Neural progenitor cell (in vitro differentiated cells): ENCODE measurements around the gene PSMG4. TPM values are rescaled to one million over a fixed set of nuclear protein-coding genes. Genes with fewer than 3 reads are reported as not detected.
A peak's percentile ranks its signal among the peaks of the same experiment; 100 is the strongest.
"Not testable (repeated sequence)": the region's sequence is repeated elsewhere in the genome, so short reads cannot be mapped to it uniquely, and the experiment has no call there.

Experiments used
- DNase-seq: peaks from one replicate; pipeline ENCODE4 v3.0.0-alpha.2; 2016; ENCODE audit warnings: low spot score
- H2AFZ ChIP-seq: fragments of 200-600 bp; sonication (generic); replicated peaks from 2 replicates; pipeline ENCODE4 v1.6.1; 2016; ENCODE audit warnings: antibody characterized with exemption
- H3F3A ChIP-seq: fragments of 200-600 bp; sonication (generic); 2 replicates; pipeline ENCODE4 v1.6.1; 2016; ENCODE audit warnings: antibody characterized with exemption, low read depth
- H3K27ac ChIP-seq: fragments of 200-600 bp; sonication (generic); 2 replicates; pipeline ENCODE4 v1.5.1; 2016; ENCODE audit warnings: mild to moderate bottlenecking
- H3K27me3 ChIP-seq: fragments of 200-600 bp; sonication (generic); 2 replicates; pipeline ENCODE4 v1.6.1; 2016; ENCODE audit warnings: mild to moderate bottlenecking, moderate library complexity
- H3K36me3 ChIP-seq: fragments of 200-600 bp; sonication (generic); 2 replicates; pipeline ENCODE4 v1.5.1; 2016
- H3K4me1 ChIP-seq: fragments of 200-600 bp; sonication (generic); 2 replicates; pipeline ENCODE4 v1.6.1; 2016; ENCODE audit warnings: mixed run types
- H3K4me2 ChIP-seq: fragments of 200-600 bp; sonication (generic); 2 replicates; pipeline ENCODE4 v1.6.1; 2016
- H3K4me3 ChIP-seq: fragments of 200-600 bp; sonication (generic); 2 replicates; pipeline ENCODE4 v1.5.1; 2016
- H3K79me2 ChIP-seq: fragments of 200-600 bp; sonication (generic); 2 replicates; pipeline ENCODE4 v1.6.1; 2016; ENCODE audit warnings: low read depth
- H3K9ac ChIP-seq: fragments of 200-600 bp; sonication (generic); 2 replicates; pipeline ENCODE4 v1.6.1; 2016
- H3K9me3 ChIP-seq: fragments of 200-600 bp; sonication (generic); 2 replicates; pipeline ENCODE4 v1.5.1; 2016; ENCODE audit warnings: low read depth
- H4K20me1 ChIP-seq: fragments of 200-600 bp; sonication (generic); 2 replicates; pipeline ENCODE4 v1.6.1; 2016; ENCODE audit warnings: low read depth
- H3K27ac Mint-ChIP-seq: 3 replicates; pipeline ENCODE4 v1.8.0; 2021; ENCODE audit warnings: mixed read lengths
- H3K27me3 Mint-ChIP-seq: 2 replicates; pipeline ENCODE4 v1.8.0; 2022; ENCODE audit warnings: low read depth, mild to moderate bottlenecking, inconsistent platforms, moderate library complexity, mixed read lengths; ENCODE audit not compliant: insufficient read depth
- H3K36me3 Mint-ChIP-seq: 3 replicates; pipeline ENCODE4 v1.8.0; 2021; ENCODE audit warnings: mixed read lengths
- H3K4me1 Mint-ChIP-seq: 3 replicates; pipeline ENCODE4 v1.8.0; 2021; ENCODE audit warnings: mixed read lengths
- H3K4me3 Mint-ChIP-seq: 3 replicates; pipeline ENCODE4 v1.8.0; 2021; ENCODE audit warnings: mild to moderate bottlenecking, moderate library complexity, mixed read lengths
- H3K9me3 Mint-ChIP-seq: 3 replicates; pipeline ENCODE4 v1.8.0; 2020; ENCODE audit warnings: mixed read lengths
- CTCF ChIP-seq: fragments of 200-600 bp; sonication (generic); IDR thresholded peaks from 2 replicates; pipeline ENCODE4 v1.5.1; 2017; ENCODE audit warnings: antibody characterized with exemption, mild to moderate bottlenecking
- EZH2 ChIP-seq: fragments of 200-600 bp; sonication (generic); IDR thresholded peaks from 2 replicates; pipeline ENCODE4 v1.6.1; 2017; ENCODE audit warnings: antibody characterized with exemption, mild to moderate bottlenecking, moderate library complexity
- EZH2phosphoT487 ChIP-seq: fragments of 200-600 bp; sonication (generic); IDR thresholded peaks from 2 replicates; pipeline ENCODE4 v1.6.1; 2017; ENCODE audit warnings: antibody characterized with exemption
- total RNA-seq: library from RNA; depleted of rRNA; stranded (reverse); fragments of >200 nt; gene quantifications from 2 replicates; pipeline ENCODE4 v1.2.3, GENCODE V29; 2015; ENCODE audit warnings: low replicate concordance

Gene PSMG4
- total RNA-seq, 1 donor from 2014 or later: 15.2 TPM

DNA sequence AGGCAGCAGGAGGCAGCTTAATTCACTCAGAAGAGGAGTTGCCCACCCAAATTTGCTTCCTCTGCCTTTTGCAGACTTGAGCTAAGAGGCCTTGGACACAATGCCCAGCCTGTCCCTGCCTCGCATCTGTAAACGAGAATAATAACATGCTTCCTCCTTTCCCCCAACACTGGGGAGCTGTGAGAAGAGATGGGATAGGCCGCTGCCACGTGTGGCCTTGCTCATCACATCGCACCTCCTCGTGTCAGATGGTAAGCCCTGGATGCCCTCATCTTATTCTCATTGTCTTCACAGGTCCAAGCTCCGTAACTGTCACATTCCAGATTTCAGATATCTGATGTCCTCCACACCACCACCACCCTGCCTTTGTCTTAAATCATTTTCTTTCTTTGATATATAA lies 18.2 kb upstream of the PSMG4 start:
- H3K27ac Mint-ChIP-seq: no peak overlapping the region
- H3K9me3 Mint-ChIP-seq: no peaks in the 10 kb centered on the region
- no peak overlapping the region for H3K4me3 ChIP-seq
- H3K36me3 ChIP-seq: no peaks in the 10 kb centered on the region
- H3K4me2 ChIP-seq: no peak overlapping the region
- H4K20me1 ChIP-seq: no peaks in the 10 kb centered on the region
- no peak overlapping the region for H3K9ac ChIP-seq
- H3F3A ChIP-seq: peaks cover 16% of the 10 kb centered on the region
- no peak overlapping the region for H3K27ac ChIP-seq
- TF ChIP-seq EZH2 (no peak), EZH2phosphoT487 (no peak)
- H3K79me2 ChIP-seq: no peaks in the 10 kb centered on the region
- no peaks in the 10 kb centered on the region for H3K27me3 ChIP-seq
- H3K9me3 ChIP-seq: no peaks in the 10 kb centered on the region
- no peak for DNase-seq
- peaks cover 40% of the 10 kb centered on the region for H3K36me3 Mint-ChIP-seq
- peaks cover 43% of the 10 kb centered on the region for H3K4me1 Mint-ChIP-seq
- H3K4me3 Mint-ChIP-seq: peak overlapping the region; percentile 34
- peaks cover 11% of the 10 kb centered on the region for H3K4me1 ChIP-seq
- H3K27me3 Mint-ChIP-seq: peaks cover 6% of the 10 kb centered on the region
- H2AFZ ChIP-seq: no peak overlapping the region

GRCh38 chr6:3241745-3242144 lies 17.0 kb upstream of the PSMG4 start:
- H3K4me3 Mint-ChIP-seq, H3K79me2 ChIP-seq, H4K20me1 ChIP-seq, H3K4me2 ChIP-seq, H3K27ac Mint-ChIP-seq, H3K27me3 ChIP-seq, H3K36me3 ChIP-seq, H3K4me3 ChIP-seq, H3K27ac ChIP-seq, DNase-seq, H3K9ac ChIP-seq, H3K9me3 ChIP-seq, H3K9me3 Mint-ChIP-seq, H3K27me3 Mint-ChIP-seq, H2AFZ ChIP-seq: not testable (repeated sequence)
- Histone ChIP-seq H3F3A (peaks cover 16% of the 10 kb centered on the region), H3K4me1 (peaks cover 11% of the 10 kb centered on the region)
- Mint-ChIP-seq H3K36me3 (peaks cover 38% of the 10 kb centered on the region), H3K4me1 (peaks cover 41% of the 10 kb centered on the region)

- H3K4me1 ChIP-seq: peaks cover 16% of the 10 kb centered on the region
- H3K9ac ChIP-seq: no peak overlapping the region
- H3K9me3 Mint-ChIP-seq: no peaks in the 10 kb centered on the region
- no peak for TF ChIP-seq CTCF
- TF ChIP-seq EZH2phosphoT487: no peak
- TF ChIP-seq EZH2: no peak
- H3K27ac ChIP-seq: no peak overlapping the region
- H3K27ac Mint-ChIP-seq: no peak overlapping the region
- no peak overlapping the region for H3K4me3 ChIP-seq
- no peaks in the 10 kb centered on the region for H3K36me3 ChIP-seq
- H2AFZ ChIP-seq: no peak overlapping the region
- H3K4me3 Mint-ChIP-seq: peak overlapping the region; percentile 34
- H3K9me3 ChIP-seq: no peaks in the 10 kb centered on the region
- no peaks in the 10 kb centered on the region for H4K20me1 ChIP-seq
- H3K4me1 Mint-ChIP-seq: peaks cover 46% of the 10 kb centered on the region
- no peaks in the 10 kb centered on the region for H3K27me3 ChIP-seq
- DNase-seq: no peak
- H3K36me3 Mint-ChIP-seq: peaks cover 35% of the 10 kb centered on the region
- peaks cover 16% of the 10 kb centered on the region for H3F3A ChIP-seq
- H3K4me2 ChIP-seq: peak overlapping the region; percentile 19
- peaks cover 8% of the 10 kb centered on the region for H3K27me3 Mint-ChIP-seq
- H3K79me2 ChIP-seq: no peaks in the 10 kb centered on the region
Measured at GRCh38 chr6:3242768-3243167, 16.0 kb upstream of the PSMG4 start.

- no peak overlapping the region for H3K27ac ChIP-seq
- peaks cover 25% of the 10 kb centered on the region for H3K4me1 ChIP-seq
- peak overlapping the region; percentile 6 for H3K4me3 Mint-ChIP-seq
Measured at GRCh38 chr6:3244003-3244831, 14.5 kb upstream of the PSMG4 start.

DNA sequence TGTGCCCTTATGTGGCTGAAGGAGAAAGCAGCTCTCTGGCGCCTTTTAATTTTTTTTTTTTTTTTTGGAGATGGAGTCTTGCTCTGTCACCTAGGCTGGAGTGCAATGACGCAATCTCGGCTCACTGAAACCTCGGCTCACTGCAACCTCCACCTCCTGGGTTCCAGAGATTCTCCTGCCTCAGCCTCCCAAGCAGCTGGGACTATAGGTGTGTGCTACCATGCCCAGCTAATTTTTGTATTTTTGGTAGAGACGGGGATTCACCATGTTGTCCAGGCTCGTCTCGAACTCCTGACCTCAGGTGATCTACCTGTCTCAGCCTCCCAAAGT lies 13.9 kb upstream of the PSMG4 start:
- H3K4me3 Mint-ChIP-seq, H3K4me3 ChIP-seq, H2AFZ ChIP-seq, H3K36me3 ChIP-seq, H3K27me3 ChIP-seq, H3K27ac Mint-ChIP-seq, H3K4me2 ChIP-seq, DNase-seq, H3K9me3 Mint-ChIP-seq, H4K20me1 ChIP-seq, H3K9ac ChIP-seq, H3K27ac ChIP-seq, H3K79me2 ChIP-seq, H3K9me3 ChIP-seq: not testable (repeated sequence)
- H3F3A ChIP-seq: peaks cover 18% of the 10 kb centered on the region
- Mint-ChIP-seq H3K27me3 (peaks cover 10% of the 10 kb centered on the region), H3K4me1 (peaks cover 52% of the 10 kb centered on the region), H3K36me3 (peaks cover 28% of the 10 kb centered on the region)
- peaks cover 31% of the 10 kb centered on the region for H3K4me1 ChIP-seq

More at GRCh38 chr6:3244003-3244831, 14.5 kb upstream of the PSMG4 start:
- Mint-ChIP-seq H3K27me3 (peaks cover 8% of the 10 kb centered on the region), H3K9me3 (no peaks in the 10 kb centered on the region), H3K36me3 (peaks cover 28% of the 10 kb centered on the region), H3K4me1 (peaks cover 50% of the 10 kb centered on the region), H3K27ac (no peak overlapping the region)
- H3K36me3 ChIP-seq: no peaks in the 10 kb centered on the region
- no peak overlapping the region for H3K9ac ChIP-seq
- H3K4me3 ChIP-seq: no peak overlapping the region
- H3K9me3 ChIP-seq: no peaks in the 10 kb centered on the region
- no peak for DNase-seq
- H3K4me2 ChIP-seq: no peak overlapping the region
- H3K79me2 ChIP-seq: no peaks in the 10 kb centered on the region
- no peaks in the 10 kb centered on the region for H3K27me3 ChIP-seq
- H4K20me1 ChIP-seq: no peaks in the 10 kb centered on the region
- TF ChIP-seq EZH2: no peak
- TF ChIP-seq CTCF: no peak
- TF ChIP-seq EZH2phosphoT487: no peak
- H2AFZ ChIP-seq: no peak overlapping the region
- H3F3A ChIP-seq: peaks cover 13% of the 10 kb centered on the region
